GM19099 (cell line): ENCODE results near the gene ZNF674.

Experiments used
- POLR2A ChIP-seq: IDR thresholded peaks from 3 replicates; pipeline ENCODE4 v1.6.1; 2011; ENCODE audit warnings: low read depth; ENCODE audit not compliant: insufficient read length; ENCODE audit errors: extremely low read depth

ZNF674 gene

GRCh38 chrX:46573892-46574773 is 28.9 kb upstream of the ZNF674 start:
- peak; percentile 8 for TF ChIP-seq POLR2A

DNA sequence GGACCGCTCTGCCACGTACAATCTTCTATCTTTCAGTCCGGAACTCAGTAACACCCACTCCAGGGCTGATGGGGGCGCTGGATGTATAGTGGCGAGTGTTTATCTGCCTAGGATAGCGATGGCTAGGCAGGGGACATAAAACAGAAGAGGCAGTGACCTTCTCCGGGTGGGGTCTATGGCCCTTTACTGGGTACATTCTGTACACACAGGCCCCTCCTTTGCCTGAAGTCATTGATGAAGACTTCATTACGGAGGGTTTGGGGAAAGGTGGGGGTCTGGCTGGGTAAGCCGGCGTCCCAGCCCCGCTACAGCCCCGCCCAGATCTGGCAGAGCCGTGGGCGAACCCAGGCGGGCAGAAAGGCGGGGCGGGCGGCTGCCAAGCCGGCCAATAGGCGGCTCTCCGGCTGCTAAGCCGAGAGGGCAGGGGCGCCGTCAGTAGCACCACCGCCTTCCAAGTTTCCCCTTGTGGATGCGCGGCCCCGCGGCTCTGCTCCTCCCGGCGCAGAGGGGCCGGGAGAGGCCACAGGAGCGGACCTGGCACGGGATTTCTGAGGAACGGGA is 28.2 kb upstream of the ZNF674 start, which contains the start of gene CHST7:
TSS of gene CHST7 (plus strand) at position 435 of the 561 bp plus-strand sequence. CDS start 167 bp downstream, outside the sequence.
- peak; percentile 46 for TF ChIP-seq POLR2A

DNA sequence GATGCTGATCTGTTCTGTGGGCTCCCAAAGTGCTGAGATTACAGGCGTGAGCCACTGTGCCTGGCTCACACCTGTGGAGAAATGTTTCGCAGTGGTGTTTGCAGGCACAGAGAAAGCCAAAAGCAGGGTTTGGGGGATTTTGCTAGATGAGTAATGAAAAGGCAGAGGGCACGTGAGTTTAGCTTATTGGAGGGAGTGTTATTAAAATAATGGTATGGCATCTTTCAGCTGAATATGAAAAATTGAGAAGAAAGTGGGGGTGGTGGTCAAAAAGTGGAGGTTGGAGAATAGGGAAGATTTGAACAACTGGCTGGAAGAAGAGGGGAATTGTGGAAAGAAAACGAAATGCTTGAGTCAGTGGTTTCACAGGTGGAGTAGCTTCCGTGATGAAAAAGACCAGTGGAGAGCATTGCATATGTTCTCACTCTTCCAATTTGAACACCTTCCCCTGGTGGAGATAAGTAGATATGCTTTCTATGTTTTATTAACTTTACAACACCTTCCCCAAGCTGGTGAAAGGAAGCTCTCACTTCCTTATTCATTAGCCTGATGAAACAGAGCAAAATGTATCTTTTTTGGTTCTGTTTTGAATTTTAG is 27.2 kb upstream of the ZNF674 start:
- TF ChIP-seq POLR2A = peak; percentile 19

DNA sequence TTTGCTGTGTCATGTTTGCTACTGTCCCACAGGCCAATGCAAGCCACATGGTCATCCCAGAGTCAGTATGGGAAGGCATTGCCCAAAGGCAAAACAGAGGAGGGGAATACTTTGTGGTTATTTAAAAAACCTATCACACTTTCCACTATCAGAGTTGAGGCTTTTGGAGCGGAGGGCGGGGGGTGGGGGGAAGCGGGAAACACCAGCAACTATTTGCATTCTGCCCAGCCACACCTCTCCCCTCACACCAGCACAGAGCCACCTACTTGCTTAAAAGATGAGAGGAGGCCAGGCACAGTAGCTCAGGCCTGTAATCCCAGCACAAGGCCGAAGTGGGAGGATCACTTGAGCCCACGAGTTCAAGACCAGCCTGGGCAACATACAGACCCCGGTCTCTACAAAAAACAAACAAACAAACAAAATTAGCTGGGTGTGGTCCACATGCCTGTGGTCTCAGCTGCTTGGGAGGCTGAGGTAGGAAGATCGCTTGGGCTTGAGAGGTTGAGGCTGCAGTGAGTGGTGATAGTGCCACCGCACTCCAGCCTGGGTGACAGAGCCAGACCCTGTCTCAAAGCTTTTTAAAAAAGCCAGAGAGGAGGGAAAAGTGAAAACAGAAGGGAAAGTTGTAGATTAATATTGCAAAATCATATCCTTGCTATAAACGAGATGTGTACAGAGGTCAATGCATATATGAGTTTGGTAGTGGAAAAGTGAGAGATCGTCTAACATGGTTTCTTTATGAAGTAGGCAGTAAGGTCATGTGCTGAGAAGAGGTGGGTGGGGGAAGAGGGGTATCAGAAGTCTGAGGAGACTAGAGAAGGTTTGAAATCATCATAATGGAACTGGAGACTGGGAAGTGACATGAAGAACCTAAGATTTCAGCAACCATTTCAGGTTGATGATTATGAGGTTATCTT is 26.5 kb upstream of the ZNF674 start:
- no peak for TF ChIP-seq POLR2A

GRCh38 chrX:46569621-46570020 is 24.4 kb upstream of the ZNF674 start:
- TF ChIP-seq POLR2A = no peak

GRCh38 chrX:46567388-46567787 is 22.2 kb upstream of the ZNF674 start:
- no peak for TF ChIP-seq POLR2A

DNA sequence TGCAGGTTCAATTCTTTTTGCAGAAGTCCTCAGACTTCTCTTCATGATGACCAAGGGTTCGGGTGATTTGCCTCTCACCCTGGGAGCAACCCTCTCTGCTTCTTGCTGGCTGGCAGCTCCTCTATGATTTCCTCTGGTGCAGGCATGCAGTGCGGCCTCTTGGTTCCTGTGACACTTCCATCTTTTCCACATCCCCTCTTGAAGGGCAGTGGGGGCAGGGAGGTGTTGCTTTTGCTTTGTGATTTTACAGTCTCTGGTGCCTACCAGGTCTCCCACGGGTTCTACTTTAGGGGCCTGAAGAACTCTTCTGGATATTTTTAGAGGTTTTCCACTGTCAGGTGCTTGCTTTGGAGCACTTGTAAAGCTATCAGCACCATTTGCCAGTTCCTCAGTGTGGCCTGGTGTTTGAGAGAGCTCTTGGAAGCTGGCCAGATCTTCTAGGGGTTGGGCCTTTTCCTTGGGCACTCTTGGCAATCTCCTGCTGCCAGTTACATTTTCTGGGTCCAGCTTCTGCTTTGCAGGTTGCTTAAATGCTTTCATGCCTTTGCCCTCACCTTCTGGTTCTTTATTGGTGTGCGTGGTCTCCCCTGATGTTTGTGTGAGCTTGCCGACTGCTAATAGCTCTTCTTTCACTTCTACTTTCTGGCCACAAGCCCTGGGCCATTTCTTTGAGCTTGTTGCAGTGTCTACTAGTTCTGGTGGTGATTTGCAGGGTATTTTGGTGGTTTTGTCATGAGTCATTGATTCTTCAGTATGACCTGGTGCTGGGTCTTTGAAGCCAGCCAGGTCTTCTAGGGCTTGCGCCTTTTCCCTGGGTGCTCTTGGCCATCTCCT is 16.8 kb upstream of the ZNF674 start:
- no peak for TF ChIP-seq POLR2A

DNA sequence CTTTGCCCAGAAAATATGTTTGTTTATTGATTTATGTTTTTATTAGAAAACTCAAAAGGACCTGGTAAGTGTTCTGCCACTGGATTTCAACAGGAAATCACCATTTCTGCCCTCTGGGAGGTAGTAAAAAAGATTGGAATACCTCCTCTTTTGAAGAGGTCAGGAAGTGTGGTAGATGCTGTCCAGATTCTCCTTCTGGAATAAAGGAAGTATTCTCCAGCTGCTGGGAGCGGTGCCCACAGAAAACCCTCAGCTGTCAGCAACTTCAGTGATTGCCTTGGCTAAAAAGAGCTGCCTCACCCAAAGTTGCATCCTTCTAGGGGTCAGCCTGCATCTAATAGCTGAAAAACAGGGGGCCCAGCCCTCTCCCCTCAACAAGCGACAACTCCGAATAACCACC is 13.8 kb upstream of the ZNF674 start:
- no peak for TF ChIP-seq POLR2A

DNA sequence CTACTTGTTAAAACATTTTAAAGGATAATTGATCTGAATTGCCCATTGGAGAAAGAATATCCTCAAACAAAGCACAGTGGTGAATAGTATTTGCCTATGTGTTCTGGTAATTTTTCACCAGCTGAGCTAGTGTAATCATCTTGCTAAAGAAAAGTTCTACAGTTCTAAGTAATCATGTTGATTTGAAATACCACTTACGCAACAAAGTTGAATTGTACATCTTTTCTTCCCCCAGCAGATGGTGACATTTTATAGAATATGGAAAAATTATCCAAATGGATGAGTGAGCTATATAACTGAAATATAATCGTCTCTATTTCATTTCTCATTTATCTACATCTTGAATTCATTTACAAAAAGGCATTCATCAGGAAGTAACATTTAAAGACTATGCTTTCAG is 9.7 kb upstream of the ZNF674 start:
- TF ChIP-seq POLR2A = no peak

- no peak for TF ChIP-seq POLR2A
These were observed 8.7 kb upstream of the ZNF674 start for GRCh38 chrX:46553935-46554334.

GRCh38 chrX:46551494-46552128 is 6.4 kb upstream of the ZNF674 start:
- TF ChIP-seq POLR2A = no peak

- TF ChIP-seq POLR2A = no peak
These were observed 4.7 kb upstream of the ZNF674 start for GRCh38 chrX:46549914-46550313.

GRCh38 chrX:46547857-46548256 is 2.6 kb upstream of the ZNF674 start:
- no peak for TF ChIP-seq POLR2A
